ENCODE results near the gene ANKRD40CL.
"Not testable (repeated sequence)": the region's sequence is repeated elsewhere in the genome, so short reads cannot be mapped to it uniquely, and the experiment has no call there.

ANKRD40CL gene

DNA sequence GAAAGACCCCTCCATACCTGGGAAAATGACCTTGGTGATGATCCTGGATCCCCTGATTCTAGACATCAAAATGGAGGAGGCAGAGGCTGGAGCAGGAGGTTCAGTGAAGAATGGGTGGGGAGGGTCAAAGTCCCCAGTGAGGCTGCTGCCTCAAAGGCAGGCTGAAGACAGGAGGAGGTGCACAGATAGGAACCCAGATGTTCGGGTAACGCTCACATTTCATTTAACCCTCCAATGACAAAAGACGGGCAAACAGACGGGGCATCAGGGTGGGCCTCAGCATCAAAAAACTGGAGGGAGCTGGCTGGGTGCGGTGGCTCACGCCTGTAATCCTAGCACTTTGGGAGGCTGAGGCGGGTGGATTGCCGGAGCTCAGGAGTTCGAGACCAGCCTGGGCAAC is at the start of gene ANKRD40CL:
TSS of gene ANKRD40CL (minus strand) at position 73 of the 400 bp plus-strand sequence. CDS start 605 bp downstream, outside the sequence.
- DNase-seq (ENCODE audit: low spot score) = no peak

DNA sequence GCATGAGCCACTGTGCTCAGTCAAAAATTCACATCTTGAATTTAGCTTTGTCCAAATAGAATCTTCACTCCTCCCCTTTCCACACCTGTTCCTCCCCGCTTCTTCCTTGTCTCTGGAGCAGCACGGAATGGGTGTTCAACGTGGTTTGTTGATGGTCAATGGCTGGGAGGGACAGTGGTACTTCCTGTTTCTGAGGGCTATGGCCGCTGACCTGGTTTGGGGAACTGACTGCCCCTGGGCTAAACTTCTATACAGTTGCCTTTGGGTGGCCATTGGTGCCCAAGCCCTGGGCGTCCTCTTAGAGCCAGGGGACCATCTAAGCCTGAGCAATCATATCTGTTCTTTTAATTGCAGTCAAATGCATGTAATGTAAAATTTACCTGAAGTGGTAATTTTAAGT is 49.0 kb upstream of the ANKRD40CL start:
- no peak for DNase-seq (ENCODE audit: low spot score)

GRCh38 chr17:50815400-50815799 is 48.1 kb upstream of the ANKRD40CL start:
- no peak for DNase-seq (ENCODE audit: low spot score)

DNA sequence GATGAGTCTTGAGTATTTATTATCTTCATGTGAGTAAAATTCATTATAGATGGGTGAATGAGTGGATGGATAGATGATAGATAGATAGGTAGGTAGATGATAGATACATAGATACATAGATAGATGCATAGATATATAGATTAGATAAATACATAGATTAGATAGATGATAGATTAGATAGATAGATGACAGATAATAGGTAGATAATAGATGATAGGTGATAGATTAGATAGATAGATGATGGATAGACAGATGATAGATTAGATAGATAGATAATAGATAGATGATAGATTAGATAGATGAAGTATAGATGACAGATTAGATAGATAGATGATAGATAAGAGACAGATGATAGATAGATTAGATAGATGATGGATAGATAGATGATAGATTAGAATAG is 46.3 kb upstream of the ANKRD40CL start:
- DNase-seq (ENCODE audit: low spot score) = no peak

- DNase-seq (ENCODE audit: low spot score) = no peak
Measured at GRCh38 chr17:50808888-50809287, 41.6 kb upstream of the ANKRD40CL start.

DNA sequence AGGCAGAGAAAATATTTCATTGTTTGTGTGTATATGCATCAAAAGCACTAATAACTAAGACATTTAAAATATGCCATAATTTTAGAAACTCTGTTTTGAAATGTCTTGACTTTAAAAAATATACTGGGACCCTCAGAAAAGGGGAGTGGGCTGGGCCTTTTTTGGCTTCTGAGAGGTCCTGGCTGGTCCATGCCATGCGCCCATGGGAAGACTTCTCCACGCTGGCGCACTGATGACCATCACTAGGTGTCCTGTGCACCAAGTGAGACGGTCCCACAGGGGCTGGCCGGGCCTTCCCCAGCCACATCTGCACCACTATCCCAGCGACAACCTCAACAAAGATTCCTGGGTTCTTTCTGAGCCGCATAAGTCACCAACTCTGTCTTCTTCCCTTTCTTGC is 41.1 kb upstream of the ANKRD40CL start:
- no peak for DNase-seq (ENCODE audit: low spot score)

- no peak for DNase-seq (ENCODE audit: low spot score)
Measured at GRCh38 chr17:50807675-50808074, 40.4 kb upstream of the ANKRD40CL start.

DNA sequence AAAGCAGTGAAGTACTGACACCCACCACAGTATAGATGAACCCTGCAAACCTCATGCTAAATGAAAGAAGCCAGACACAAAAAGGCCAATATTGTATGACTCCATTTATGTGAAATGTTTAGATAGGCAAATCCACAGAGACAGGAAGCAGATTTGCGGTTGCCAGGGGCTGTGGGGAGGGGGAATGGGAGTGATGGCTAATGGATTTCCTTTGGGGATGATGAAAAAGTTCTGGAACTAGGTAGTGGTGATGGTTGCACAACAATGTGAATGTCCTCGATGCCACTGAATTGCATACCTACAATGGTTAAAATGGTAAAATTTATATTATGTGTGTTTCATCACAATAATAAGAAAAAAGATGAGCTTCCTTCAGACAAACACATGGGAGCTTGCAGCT is 39.7 kb upstream of the ANKRD40CL start:
- DNase-seq (ENCODE audit: low spot score) = no peak

- DNase-seq (ENCODE audit: low spot score) = no peak
Measured at GRCh38 chr17:50806141-50806643, 38.9 kb upstream of the ANKRD40CL start.

DNA sequence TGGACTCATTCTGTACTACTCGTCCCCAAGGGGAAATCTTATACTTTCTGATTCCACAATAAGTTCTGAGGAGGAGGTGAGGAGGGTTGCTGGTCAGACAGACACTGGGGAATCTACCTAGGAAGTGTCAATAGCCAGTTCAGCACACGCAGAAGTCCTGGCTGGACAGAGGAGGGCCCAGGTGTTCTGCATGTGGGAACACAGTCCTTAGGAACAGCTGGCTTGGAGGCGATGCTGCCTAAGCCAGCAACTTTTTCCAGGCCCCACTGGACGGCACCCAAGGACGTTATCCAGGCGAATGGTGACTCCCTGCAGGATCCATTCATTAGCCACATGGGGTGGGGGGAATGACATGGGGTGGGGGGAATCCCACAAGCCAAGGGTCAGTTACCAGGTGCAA is 38.2 kb upstream of the ANKRD40CL start:
- no peak for DNase-seq (ENCODE audit: low spot score)

GRCh38 chr17:50804749-50805475 is 37.6 kb upstream of the ANKRD40CL start:
- not testable (repeated sequence) for DNase-seq (ENCODE audit: low spot score)

- no peak for DNase-seq (ENCODE audit: low spot score)
Measured at GRCh38 chr17:50803676-50804075, 36.4 kb upstream of the ANKRD40CL start.

GRCh38 chr17:50802609-50803571 is 35.6 kb upstream of the ANKRD40CL start:
- no peak for DNase-seq (ENCODE audit: low spot score)

DNA sequence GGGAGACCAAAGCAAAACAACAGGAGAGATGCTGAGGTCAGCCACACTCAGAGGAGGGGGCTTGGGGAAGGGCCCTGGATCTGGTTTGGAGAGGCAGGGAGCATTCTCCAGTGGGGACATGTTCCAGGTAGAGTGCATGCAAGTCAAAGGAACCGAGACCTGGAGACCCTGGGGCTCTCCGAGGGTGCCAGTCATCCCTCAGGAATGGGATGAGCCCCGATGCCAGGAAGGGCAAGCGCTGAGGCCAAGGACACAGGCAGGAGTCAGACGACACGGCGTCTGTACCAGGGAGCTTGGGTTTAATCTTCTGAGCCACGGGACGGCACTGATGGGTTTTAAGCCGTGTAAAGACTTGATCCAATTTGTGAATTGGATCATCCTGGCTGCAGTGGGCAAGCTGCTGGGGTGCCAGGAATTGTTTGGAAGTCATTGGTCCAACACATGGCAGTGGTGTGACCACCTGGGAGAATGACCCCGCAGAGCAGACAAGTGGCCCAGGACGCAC is 32.9 kb upstream of the ANKRD40CL start:
- DNase-seq (ENCODE audit: low spot score) = no peak

GRCh38 chr17:50799582-50799981 is 32.3 kb upstream of the ANKRD40CL start:
- DNase-seq (ENCODE audit: low spot score) = no peak

GRCh38 chr17:50798424-50799288 is 31.3 kb upstream of the ANKRD40CL start:
- no peak for DNase-seq (ENCODE audit: low spot score)

DNA sequence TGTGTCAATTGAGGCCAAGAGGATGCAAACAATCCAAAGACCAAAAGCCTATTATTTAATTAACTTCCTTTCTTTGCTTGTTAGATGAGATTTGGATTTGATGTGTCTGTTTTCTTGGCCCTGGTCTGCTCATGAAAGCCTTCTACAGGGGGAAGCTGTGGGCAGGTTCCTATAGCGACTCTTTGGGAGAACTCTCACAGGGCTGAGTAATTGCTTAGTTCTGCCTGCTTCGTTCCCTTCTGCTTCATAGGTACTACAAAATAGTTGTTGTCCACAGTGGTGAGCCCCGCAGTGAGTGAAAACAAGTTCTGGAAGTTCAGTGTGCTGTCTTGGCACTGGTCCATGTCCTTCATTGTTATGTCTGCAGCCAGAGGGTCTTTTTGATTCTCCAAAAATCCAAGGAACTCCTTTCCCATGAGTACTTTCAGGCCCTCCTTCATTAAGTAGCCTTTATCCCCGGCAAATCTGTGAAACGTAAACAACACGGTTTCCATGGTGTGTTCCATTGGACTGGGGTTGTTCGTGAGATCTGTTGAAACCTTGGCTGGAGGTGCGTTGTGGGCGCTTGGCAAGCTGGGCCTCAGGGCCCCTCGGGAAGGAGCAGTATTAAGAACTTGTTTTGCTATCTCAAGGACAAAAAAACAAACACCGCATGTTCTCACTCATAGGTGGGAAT is 30.0 kb upstream of the ANKRD40CL start:
- DNase-seq (ENCODE audit: low spot score) = no peak

GRCh38 chr17:50794361-50794760 is 27.0 kb upstream of the ANKRD40CL start:
- no peak for DNase-seq (ENCODE audit: low spot score)

DNA sequence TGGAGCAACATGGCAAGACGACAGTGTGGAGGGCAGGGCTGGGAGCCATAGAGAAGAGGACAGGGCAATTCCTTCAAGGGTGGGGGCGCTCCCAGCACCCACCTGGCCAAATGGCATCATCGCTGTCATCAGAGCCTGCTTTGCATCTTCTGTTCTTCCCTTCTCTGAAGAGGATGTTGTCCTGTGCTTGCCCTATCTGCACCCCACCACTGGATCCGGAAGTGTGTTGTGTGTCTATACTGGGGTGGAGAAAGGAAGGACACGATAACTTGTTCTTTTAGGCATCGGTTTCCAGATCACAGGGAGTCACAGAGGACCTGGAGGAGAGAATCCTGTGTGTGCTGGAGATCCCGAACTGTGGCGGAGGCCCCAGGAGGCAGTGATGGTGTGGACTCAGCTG is 25.7 kb upstream of the ANKRD40CL start:
- no peak for DNase-seq (ENCODE audit: low spot score)

DNA sequence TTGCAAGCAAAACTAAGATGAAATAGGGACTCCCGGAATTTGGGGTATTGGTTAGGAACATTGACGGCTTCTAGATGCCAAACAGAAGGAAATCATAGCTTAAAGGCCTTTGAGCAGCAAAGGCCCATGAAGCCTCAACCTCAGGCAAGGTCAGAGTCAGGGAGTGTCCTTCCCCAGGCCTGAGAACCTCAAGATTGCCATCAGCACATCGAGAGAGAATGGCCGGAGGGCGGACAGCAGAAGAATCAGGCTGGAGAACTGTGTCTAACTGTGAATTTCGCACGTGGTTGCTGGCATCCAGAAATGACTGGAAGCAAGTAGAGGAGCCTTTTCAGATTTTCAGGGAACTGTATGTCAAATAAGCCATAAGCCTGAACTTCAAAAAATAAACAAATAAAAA is 24.8 kb upstream of the ANKRD40CL start:
- no peak for DNase-seq (ENCODE audit: low spot score)

- DNase-seq (ENCODE audit: low spot score) = no peak
Measured at GRCh38 chr17:50790618-50791017, 23.3 kb upstream of the ANKRD40CL start.

All from NAMALWA (cell line).